Peyer's patch (tissue), 4 donors: ENCODE results near the gene CUL3.

Experiments used
- POLR2A ChIP-seq, 2 donors: fragments of 450-650 bp; IDR thresholded peaks; one replicate each; pipeline ENCODE4 v1.5.1; 2017; ENCODE audit warnings: antibody characterized with exemption in 2 of 2, mild to moderate bottlenecking in 2 of 2, moderate library complexity in 2 of 2
- TF ChIP-seq, protein P1 (sequence below), 6 experiments: fragments of 450-650 bp in 4 of 6; fragments of 200-600 bp in 2 of 6; sonication (generic) in 1 of 6; IDR thresholded peaks; one replicate each; pipeline ENCODE4 v1.5.1; 2017 to 2019; ENCODE audit warnings: antibody characterized with exemption in 6 of 6, mild to moderate bottlenecking in 3 of 6, moderate library complexity in 1 of 6

DNA sequence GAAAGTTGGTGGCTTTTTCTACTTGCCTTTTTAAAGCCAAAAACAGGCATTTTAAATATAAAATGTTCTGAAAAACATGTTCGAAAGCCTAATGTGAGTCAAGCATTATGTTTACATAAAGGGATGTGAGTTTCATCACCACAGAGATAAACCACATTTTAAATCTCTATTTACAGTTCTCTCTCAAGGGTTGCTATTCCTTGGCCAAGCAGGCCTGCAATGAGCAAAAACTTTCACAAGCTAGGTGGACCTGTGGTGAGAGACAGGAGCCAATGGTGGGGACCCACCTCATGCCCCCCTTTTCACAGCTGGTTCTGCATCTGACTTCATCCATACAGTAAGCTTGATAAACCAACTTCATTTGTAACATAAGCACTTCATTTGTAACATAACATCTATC is 65.1 kb downstream of the CUL3 start:
- TF ChIP-seq, protein P1, sequence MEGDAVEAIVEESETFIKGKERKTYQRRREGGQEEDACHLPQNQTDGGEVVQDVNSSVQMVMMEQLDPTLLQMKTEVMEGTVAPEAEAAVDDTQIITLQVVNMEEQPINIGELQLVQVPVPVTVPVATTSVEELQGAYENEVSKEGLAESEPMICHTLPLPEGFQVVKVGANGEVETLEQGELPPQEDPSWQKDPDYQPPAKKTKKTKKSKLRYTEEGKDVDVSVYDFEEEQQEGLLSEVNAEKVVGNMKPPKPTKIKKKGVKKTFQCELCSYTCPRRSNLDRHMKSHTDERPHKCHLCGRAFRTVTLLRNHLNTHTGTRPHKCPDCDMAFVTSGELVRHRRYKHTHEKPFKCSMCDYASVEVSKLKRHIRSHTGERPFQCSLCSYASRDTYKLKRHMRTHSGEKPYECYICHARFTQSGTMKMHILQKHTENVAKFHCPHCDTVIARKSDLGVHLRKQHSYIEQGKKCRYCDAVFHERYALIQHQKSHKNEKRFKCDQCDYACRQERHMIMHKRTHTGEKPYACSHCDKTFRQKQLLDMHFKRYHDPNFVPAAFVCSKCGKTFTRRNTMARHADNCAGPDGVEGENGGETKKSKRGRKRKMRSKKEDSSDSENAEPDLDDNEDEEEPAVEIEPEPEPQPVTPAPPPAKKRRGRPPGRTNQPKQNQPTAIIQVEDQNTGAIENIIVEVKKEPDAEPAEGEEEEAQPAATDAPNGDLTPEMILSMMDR (IDR thresholded peaks at IDR 0.05), result no peak
- no peak for TF ChIP-seq POLR2A (IDR thresholded peaks at IDR 0.05)
